H1 (cell line): ENCODE data around the gene SUSD1.

ENCODE experiments used
- ATF3 ChIP-seq: IDR thresholded peaks from 2 replicates; pipeline ENCODE4 v1.6.1; 2011; ENCODE audit warnings: low read depth, mild to moderate bottlenecking, low read length; ENCODE audit not compliant: insufficient read depth
- CBX8 ChIP-seq: fragments of 300-800, 300-1000 bp; sonication (generic); IDR thresholded peaks from 2 replicates; pipeline ENCODE4 v1.7.1; 2016; ENCODE audit warnings: low read depth, low read length, borderline replicate concordance
- CTCF ChIP-seq, 3 experiments: IDR thresholded peaks; 1 replicate in 2 of 3; 2 replicates in 1 of 3; pipeline versions ENCODE4 v1.5.1 to v1.6.1; 2011; ENCODE audit warnings: low read length in 3 of 3, mild to moderate bottlenecking in 3 of 3, inconsistent platforms in 2 of 3, low read depth in 1 of 3, moderate library complexity in 1 of 3; ENCODE audit not compliant: insufficient read depth in 1 of 3; ENCODE audit errors: control extremely low read depth in 1 of 3
- EZH2 ChIP-seq: fragments of 200-600 bp; sonication (generic); IDR thresholded peaks from 2 replicates; pipeline ENCODE4 v1.7.1; 2012; ENCODE audit warnings: low read depth, mild to moderate bottlenecking, moderate library complexity, low read length, inconsistent platforms; ENCODE audit not compliant: severe bottlenecking
- GTF2F1 ChIP-seq: IDR thresholded peaks from 2 replicates; pipeline ENCODE4 v1.6.1; 2012; ENCODE audit warnings: low read depth, low read length, improper control_type of control experiment, borderline replicate concordance
- HDAC2 ChIP-seq, 2 experiments: fragments of 300-600 bp in 1 of 2; sonication (generic) in 1 of 2; IDR thresholded peaks; 2 replicates each; pipeline ENCODE4 v1.6.1; 2011 to 2012; ENCODE audit warnings: low read depth in 2 of 2, low read length in 2 of 2, mild to moderate bottlenecking in 2 of 2, moderate library complexity in 2 of 2, borderline replicate concordance in 1 of 2, inconsistent platforms in 1 of 2
- HDAC6 ChIP-seq: IDR thresholded peaks from one replicate; pipeline ENCODE4 v1.7.1; 2012; ENCODE audit warnings: low read depth, mild to moderate bottlenecking, inconsistent platforms, low read length, moderate library complexity
- POLR2A ChIP-seq, 2 experiments: IDR thresholded peaks; 1 replicate in 1 of 2; 2 replicates in 1 of 2; pipeline ENCODE4 v1.6.1; 2011; ENCODE audit warnings: low read depth in 2 of 2, low read length in 2 of 2, mild to moderate bottlenecking in 2 of 2; ENCODE audit errors: control extremely low read depth in 1 of 2
- YY1 ChIP-seq: IDR thresholded peaks from 2 replicates; pipeline ENCODE4 v1.6.1; 2011; ENCODE audit warnings: low read depth, mild to moderate bottlenecking, low read length

- TF ChIP-seq HDAC2 (IDR thresholded peaks at IDR 0.05; ENCODE audit: borderline replicate concordance in 1 of 2, low read depth in 2 of 2, low read length in 2 of 2) (no peak), EZH2 (no peak), ATF3 (no peak), CTCF (IDR thresholded peaks at IDR 0.05; ENCODE audit: control extremely low read depth in 1 of 3, insufficient read depth in 1 of 3, low read depth in 1 of 3, low read length in 3 of 3) (no peak), GTF2F1 (no peak), HDAC6 (no peak), POLR2A (IDR thresholded peaks at IDR 0.05; ENCODE audit: control extremely low read depth in 1 of 2, low read depth in 2 of 2, low read length in 2 of 2) (no peak), CBX8 (no peak), YY1 (no peak)
Measured at GRCh38 chr9:112031400-112031799, 143.7 kb downstream of the SUSD1 start.
